Calu3 (cell line): ENCODE measurements around the gene PTGS1. TPM values are rescaled to one million over a fixed set of nuclear protein-coding genes. Genes with fewer than 3 reads are reported as not detected.
"Not testable (repeated sequence)": the region's sequence is repeated elsewhere in the genome, so short reads cannot be mapped to it uniquely, and the experiment has no call there.

Source experiments
- BruUV-seq: library from RNA; stranded (reverse); fragments of 400-500 nt; replicated peaks from 2 replicates; lab custom pipeline; 2021; lab: Mats Ljungman, UMichigan
- CTCF ChIA-PET: fragments of 300-600 bp; sonication (Branson Sonifier 250); formaldehyde crosslinking; loops from one replicate; lab custom pipeline; 2022; ENCODE audit warnings: antibody characterized with exemption; lab: Charles Lee
- DNase-seq: peaks from one replicate; pipeline ENCODE4 v3.0.0; 2022
- H3K27ac Mint-ChIP-seq: one replicate; pipeline ENCODE4 v1.8.0; 2022; ENCODE audit warnings: mixed read lengths; ENCODE audit not compliant: unreplicated experiment
- H3K27me3 Mint-ChIP-seq: one replicate; pipeline ENCODE4 v1.8.0; 2022; ENCODE audit warnings: mixed read lengths; ENCODE audit not compliant: unreplicated experiment
- H3K36me3 Mint-ChIP-seq: one replicate; pipeline ENCODE4 v1.8.0; 2022; ENCODE audit warnings: mild to moderate bottlenecking, moderate library complexity, mixed read lengths; ENCODE audit not compliant: insufficient read depth, unreplicated experiment
- H3K4me1 Mint-ChIP-seq: one replicate; pipeline ENCODE4 v1.8.0; 2022; ENCODE audit warnings: mild to moderate bottlenecking, low read depth, mixed read lengths; ENCODE audit not compliant: unreplicated experiment
- H3K4me3 Mint-ChIP-seq: one replicate; pipeline ENCODE4 v1.8.0; 2022; ENCODE audit warnings: mild to moderate bottlenecking, low read depth, moderate library complexity, mixed read lengths; ENCODE audit not compliant: unreplicated experiment
- H3K9me3 Mint-ChIP-seq: one replicate; pipeline ENCODE4 v1.8.0; 2022; ENCODE audit warnings: low read depth, mixed read lengths; ENCODE audit not compliant: unreplicated experiment
- intact Hi-C: fragments of 100-400 bp; cut with micrococcal nuclease; formaldehyde crosslinking; loops from one replicate; pipeline ENCODE4 v1.10.0; 2022; ENCODE audit not compliant: unreplicated experiment
- total RNA-seq: library from RNA; stranded (reverse); gene quantifications from 2 replicates; pipeline ENCODE4 v1.2.3, GENCODE V29; 2022
- TF ChIP-seq, protein P1 (sequence below): fragments of 200-600 bp; IDR thresholded peaks from one replicate; pipeline ENCODE4 v1.8.0; 2022; ENCODE audit warnings: antibody characterized with exemption; ENCODE audit not compliant: unreplicated experiment

The PTGS1 gene
- total RNA-seq, 1 experiment from 2014 or later, result 0.66 TPM

DNA sequence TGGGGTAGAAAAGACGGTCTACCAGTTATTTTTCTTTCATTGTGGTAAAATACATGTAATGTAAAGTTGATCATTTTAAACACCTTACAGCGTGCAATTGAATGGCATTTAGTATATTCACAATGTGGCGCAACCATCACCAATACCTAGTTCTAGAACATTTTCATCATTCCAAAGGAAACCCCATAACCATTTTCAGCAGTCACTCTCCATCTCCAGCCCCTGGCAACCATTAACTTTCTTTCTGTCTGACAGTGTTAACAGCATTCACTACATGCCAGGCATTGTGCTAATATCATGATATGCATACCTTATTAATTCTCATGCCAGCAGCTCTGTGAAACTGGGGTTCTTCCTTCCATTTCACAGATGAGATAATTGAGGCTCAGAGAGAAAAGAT, 32.0 kb downstream of the PTGS1 start:
- H3K27ac Mint-ChIP-seq, result peak overlapping the region; percentile 97
- peaks cover 10% of the 10 kb centered on the region for H3K4me1 Mint-ChIP-seq
- H3K9me3 Mint-ChIP-seq, result no peaks in the 10 kb centered on the region
- H3K27me3 Mint-ChIP-seq, result no peaks in the 10 kb centered on the region
- H3K36me3 Mint-ChIP-seq, result peaks cover 8% of the 10 kb centered on the region
- peak overlapping the region; percentile 43 for H3K4me3 Mint-ChIP-seq
- no TSS peak for BruUV-seq
- no peak for DNase-seq
- CTCF ChIA-PET, result no interaction called here
- intact Hi-C loops, result no loop called here
- TF ChIP-seq, protein P1, sequence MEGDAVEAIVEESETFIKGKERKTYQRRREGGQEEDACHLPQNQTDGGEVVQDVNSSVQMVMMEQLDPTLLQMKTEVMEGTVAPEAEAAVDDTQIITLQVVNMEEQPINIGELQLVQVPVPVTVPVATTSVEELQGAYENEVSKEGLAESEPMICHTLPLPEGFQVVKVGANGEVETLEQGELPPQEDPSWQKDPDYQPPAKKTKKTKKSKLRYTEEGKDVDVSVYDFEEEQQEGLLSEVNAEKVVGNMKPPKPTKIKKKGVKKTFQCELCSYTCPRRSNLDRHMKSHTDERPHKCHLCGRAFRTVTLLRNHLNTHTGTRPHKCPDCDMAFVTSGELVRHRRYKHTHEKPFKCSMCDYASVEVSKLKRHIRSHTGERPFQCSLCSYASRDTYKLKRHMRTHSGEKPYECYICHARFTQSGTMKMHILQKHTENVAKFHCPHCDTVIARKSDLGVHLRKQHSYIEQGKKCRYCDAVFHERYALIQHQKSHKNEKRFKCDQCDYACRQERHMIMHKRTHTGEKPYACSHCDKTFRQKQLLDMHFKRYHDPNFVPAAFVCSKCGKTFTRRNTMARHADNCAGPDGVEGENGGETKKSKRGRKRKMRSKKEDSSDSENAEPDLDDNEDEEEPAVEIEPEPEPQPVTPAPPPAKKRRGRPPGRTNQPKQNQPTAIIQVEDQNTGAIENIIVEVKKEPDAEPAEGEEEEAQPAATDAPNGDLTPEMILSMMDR, result no peak

GRCh38 chr9:122403381-122404000, 32.7 kb downstream of the PTGS1 start:
- Mint-ChIP-seq H3K4me3 (no peak overlapping the region), H3K36me3 (peaks cover 8% of the 10 kb centered on the region), H3K27ac (no peak overlapping the region), H3K4me1 (peaks cover 10% of the 10 kb centered on the region), H3K27me3 (no peaks in the 10 kb centered on the region), H3K9me3 (no peaks in the 10 kb centered on the region)
- no peak for DNase-seq
- CTCF ChIA-PET, result no interaction called here
- intact Hi-C loops, result no loop called here
- no TSS peak for BruUV-seq
- TF ChIP-seq, protein P1, result no peak

DNA sequence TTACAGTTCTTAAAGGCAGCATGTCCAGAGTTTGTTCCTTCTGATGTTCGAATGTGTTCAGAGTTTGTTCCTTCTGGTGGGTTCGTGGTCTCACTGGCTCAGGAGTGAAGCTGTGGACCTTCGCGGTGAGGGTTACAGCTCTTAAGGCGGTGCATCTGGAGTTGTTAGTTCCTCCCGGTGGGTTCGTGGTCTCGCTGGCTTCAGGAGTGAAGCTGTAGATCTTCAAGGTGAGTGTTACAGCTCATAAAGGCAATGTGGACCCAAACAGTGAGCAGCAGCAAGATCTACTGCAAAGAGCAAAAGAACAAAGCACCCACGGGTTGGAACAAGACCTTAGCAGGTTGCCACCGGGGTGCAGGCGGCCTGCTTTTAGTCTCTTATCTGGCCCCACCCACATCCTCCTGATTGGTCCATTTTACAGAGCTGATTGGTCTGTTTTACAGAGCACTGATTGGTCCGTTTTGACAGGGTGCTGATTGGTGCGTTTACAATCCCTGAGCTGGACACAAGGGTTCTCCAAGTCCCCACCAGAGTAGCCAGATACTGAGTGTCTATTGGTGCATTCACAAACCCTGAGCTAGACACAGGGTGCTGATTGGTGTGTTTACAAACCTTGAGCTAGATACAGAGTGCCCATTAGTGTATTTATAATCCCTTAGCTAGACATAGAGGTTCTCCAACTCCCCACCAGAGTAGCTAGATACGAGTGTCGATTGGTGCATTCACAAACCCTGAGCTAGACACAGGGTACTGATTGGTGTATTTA, 34.7 kb downstream of the PTGS1 start:
- peaks cover 10% of the 10 kb centered on the region for H3K4me1 Mint-ChIP-seq

GRCh38 chr9:122406070-122406890, 35.5 kb downstream of the PTGS1 start:
- H3K27ac Mint-ChIP-seq, result no peak overlapping the region
- no peaks in the 10 kb centered on the region for H3K27me3 Mint-ChIP-seq
- H3K4me1 Mint-ChIP-seq, result peaks cover 10% of the 10 kb centered on the region
- no peaks in the 10 kb centered on the region for H3K9me3 Mint-ChIP-seq
- TF ChIP-seq, protein P1, result no peak
- peaks cover 8% of the 10 kb centered on the region for H3K36me3 Mint-ChIP-seq
- intact Hi-C loops, result no loop called here
- CTCF ChIA-PET, result no interaction called here
- H3K4me3 Mint-ChIP-seq, result no peak overlapping the region
- no TSS peak for BruUV-seq
- no peak for DNase-seq

More for the DNA sequence above, 34.7 kb downstream of the PTGS1 start:
- H3K27me3 Mint-ChIP-seq, H3K4me3 Mint-ChIP-seq, H3K27ac Mint-ChIP-seq, intact Hi-C loops, DNase-seq, BruUV-seq, H3K9me3 Mint-ChIP-seq, H3K36me3 Mint-ChIP-seq: not testable (repeated sequence)
- CTCF ChIA-PET, result interaction anchor here (0.6 kb wide), 1 partner anchor 121 kb away, joined by 3 read pairs; no protein-coding TSS in a partner anchor

GRCh38 chr9:122414108-122414507, 43.3 kb downstream of the PTGS1 start:
- H3K9me3 Mint-ChIP-seq, DNase-seq, BruUV-seq, H3K27ac Mint-ChIP-seq, H3K4me1 Mint-ChIP-seq, H3K36me3 Mint-ChIP-seq, intact Hi-C loops, H3K4me3 Mint-ChIP-seq, CTCF ChIA-PET, H3K27me3 Mint-ChIP-seq: not testable (repeated sequence)
